Smooth muscle cell (in vitro differentiated cells): ENCODE results near the gene CORO2B. TPM values are rescaled to one million over a fixed set of nuclear protein-coding genes. Genes with fewer than 3 reads are reported as not detected.

ENCODE experiments used
- DNase-seq: peaks from one replicate; lab custom pipeline; 2025; ENCODE audit not compliant: unreplicated experiment; lab: John Stamatoyannopoulos, UW
- H2AFZ ChIP-seq: fragments of 200-600 bp; sonication (generic); 2 replicates; pipeline ENCODE4 v1.6.0; 2016; ENCODE audit warnings: antibody characterized with exemption, low read depth, mild to moderate bottlenecking
- H3F3A ChIP-seq: fragments of 200-600 bp; sonication (generic); 2 replicates; pipeline ENCODE4 v1.6.0; 2017; ENCODE audit warnings: antibody characterized with exemption, low read depth
- H3K27ac ChIP-seq: fragments of 200-600 bp; sonication (generic); 2 replicates; pipeline ENCODE4 v1.5.1; 2016; ENCODE audit warnings: low read depth, mild to moderate bottlenecking
- H3K27me3 ChIP-seq: fragments of 200-600 bp; sonication (generic); 2 replicates; pipeline ENCODE4 v1.6.1; 2016; ENCODE audit warnings: low read depth, mild to moderate bottlenecking
- H3K36me3 ChIP-seq: fragments of 200-600 bp; sonication (generic); 2 replicates; pipeline ENCODE4 v1.5.1; 2016; ENCODE audit warnings: low read depth
- H3K4me1 ChIP-seq: fragments of 200-600 bp; sonication (generic); 2 replicates; pipeline ENCODE4 v1.5.1; 2016; ENCODE audit warnings: low read depth
- H3K4me2 ChIP-seq: fragments of 200-600 bp; sonication (generic); 2 replicates; pipeline ENCODE4 v1.6.0; 2016; ENCODE audit warnings: mild to moderate bottlenecking
- H3K4me3 ChIP-seq: fragments of 200-600 bp; sonication (generic); 2 replicates; pipeline ENCODE4 v1.5.1; 2016; ENCODE audit warnings: mild to moderate bottlenecking
- H3K79me2 ChIP-seq: fragments of 200-600 bp; sonication (generic); 2 replicates; pipeline ENCODE4 v1.6.0; 2016; ENCODE audit warnings: low read depth, mild to moderate bottlenecking
- H3K9ac ChIP-seq: fragments of 200-600 bp; sonication (generic); 2 replicates; pipeline ENCODE4 v1.6.0; 2016; ENCODE audit warnings: low read depth
- H3K9me3 ChIP-seq: fragments of 200-600 bp; sonication (generic); replicated peaks from 2 replicates; pipeline ENCODE4 v1.5.1; 2016; ENCODE audit warnings: low read depth
- H4K20me1 ChIP-seq: fragments of 200-600 bp; sonication (generic); 2 replicates; pipeline ENCODE4 v1.6.0; 2016; ENCODE audit warnings: low read depth
- CTCF ChIP-seq: fragments of 200-600 bp; sonication (generic); IDR thresholded peaks from 2 replicates; pipeline ENCODE4 v1.5.1; 2017; ENCODE audit warnings: borderline replicate concordance, mild to moderate bottlenecking, antibody characterized with exemption; ENCODE audit not compliant: insufficient read depth, poor library complexity, severe bottlenecking
- WGBS: methylation state at CpG from one replicate; pipeline ENCODE4 v1.1.7; 2016; ENCODE audit warnings: low lambda C conversion rate; 5-methylcytosine and 5-hydroxymethylcytosine counted together
- polyA plus RNA-seq: library from polyadenylated mRNA; unstranded; fragments of >200 nt; fragmentation: Nextera tagmentation; extraction: Ambion mirVana; gene quantifications from 2 replicates; pipeline ENCODE4 v1.2.1, GENCODE V29; 2016
- total RNA-seq: library from RNA; depleted of rRNA; stranded (reverse); fragments of >200 nt; gene quantifications from 2 replicates; pipeline ENCODE4 v1.2.3, GENCODE V29; 2014

CORO2B gene
- total and polyA plus RNA-seq, 2 experiments from 2014 or later: 0.47 to 0.49 TPM

- Histone ChIP-seq H2AFZ (no peak overlapping the region), H3K79me2 (no peaks in the 10 kb centered on the region), H3K9ac (no peak overlapping the region), H3K27me3 (no peaks in the 10 kb centered on the region), H3K27ac (no peak overlapping the region), H3K4me2 (no peak overlapping the region), H3K4me1 (no peaks in the 10 kb centered on the region), H3F3A (no peaks in the 10 kb centered on the region), H3K9me3 (no peaks in the 10 kb centered on the region), H3K36me3 (no peaks in the 10 kb centered on the region), H4K20me1 (no peaks in the 10 kb centered on the region), H3K4me3 (no peak overlapping the region)
- DNase-seq: no peak
- TF ChIP-seq CTCF: no peak
- WGBS: 96% methylated on average over 5 of the region's 5 CpGs
These were observed 143.1 kb downstream of the CORO2B start for GRCh38 chr15:68721886-68722285.

- H4K20me1 ChIP-seq: no peaks in the 10 kb centered on the region
- DNase-seq: no peak
- H3K4me1 ChIP-seq: no peaks in the 10 kb centered on the region
- no peak overlapping the region for H3K27ac ChIP-seq
- no peaks in the 10 kb centered on the region for H3K9me3 ChIP-seq
- H3K36me3 ChIP-seq: no peaks in the 10 kb centered on the region
- H2AFZ ChIP-seq: no peak overlapping the region
- no peaks in the 10 kb centered on the region for H3F3A ChIP-seq
- no peak overlapping the region for H3K4me3 ChIP-seq
- 74% methylated on average over 14 of the region's 14 CpGs for WGBS
- H3K4me2 ChIP-seq: no peak overlapping the region
- no peak for TF ChIP-seq CTCF
- no peaks in the 10 kb centered on the region for H3K79me2 ChIP-seq
- no peaks in the 10 kb centered on the region for H3K27me3 ChIP-seq
- no peak overlapping the region for H3K9ac ChIP-seq
These were observed 146.9 kb downstream of the CORO2B start for GRCh38 chr15:68725736-68726135.

- Histone ChIP-seq H3K4me1 (no peaks in the 10 kb centered on the region), H2AFZ (no peak overlapping the region), H3K27me3 (no peaks in the 10 kb centered on the region), H3K79me2 (no peaks in the 10 kb centered on the region), H4K20me1 (no peaks in the 10 kb centered on the region), H3K4me2 (no peak overlapping the region), H3K27ac (no peak overlapping the region), H3K4me3 (no peak overlapping the region), H3F3A (no peaks in the 10 kb centered on the region), H3K36me3 (no peaks in the 10 kb centered on the region), H3K9me3 (no peaks in the 10 kb centered on the region), H3K9ac (no peak overlapping the region)
- WGBS: 93% methylated on average over 9 of the region's 9 CpGs
- no peak for DNase-seq
- TF ChIP-seq CTCF: no peak
These were observed 147.5 kb downstream of the CORO2B start for GRCh38 chr15:68726246-68726645.

- H3K4me2 ChIP-seq: no peak overlapping the region
- H3F3A ChIP-seq: no peaks in the 10 kb centered on the region
- no peak for TF ChIP-seq CTCF
- no peak overlapping the region for H3K4me3 ChIP-seq
- no peak overlapping the region for H2AFZ ChIP-seq
- no peak overlapping the region for H3K27ac ChIP-seq
- WGBS: 63% methylated on average over 6 of the region's 8 CpGs
- H3K36me3 ChIP-seq: no peaks in the 10 kb centered on the region
- H3K4me1 ChIP-seq: no peaks in the 10 kb centered on the region
- H3K9me3 ChIP-seq: no peaks in the 10 kb centered on the region
- no peak overlapping the region for H3K9ac ChIP-seq
- no peaks in the 10 kb centered on the region for H3K79me2 ChIP-seq
- DNase-seq: no peak
- no peaks in the 10 kb centered on the region for H4K20me1 ChIP-seq
- H3K27me3 ChIP-seq: no peaks in the 10 kb centered on the region
These were observed 151.1 kb downstream of the CORO2B start for GRCh38 chr15:68729789-68730411.
